HG03342 (cell line): ENCODE measurements around the gene PGLYRP2.
"Not testable (repeated sequence)": the region's sequence is repeated elsewhere in the genome, so short reads cannot be mapped to it uniquely, and the experiment has no call there.

Source experiments
- ATAC-seq: cut with Tn5 transposase; IDR thresholded peaks from one replicate; pipeline ENCODE4 v1.9.1; 2021; ENCODE audit warnings: mild to moderate bottlenecking, moderate library complexity; ENCODE audit not compliant: unreplicated experiment

PGLYRP2 gene

DNA sequence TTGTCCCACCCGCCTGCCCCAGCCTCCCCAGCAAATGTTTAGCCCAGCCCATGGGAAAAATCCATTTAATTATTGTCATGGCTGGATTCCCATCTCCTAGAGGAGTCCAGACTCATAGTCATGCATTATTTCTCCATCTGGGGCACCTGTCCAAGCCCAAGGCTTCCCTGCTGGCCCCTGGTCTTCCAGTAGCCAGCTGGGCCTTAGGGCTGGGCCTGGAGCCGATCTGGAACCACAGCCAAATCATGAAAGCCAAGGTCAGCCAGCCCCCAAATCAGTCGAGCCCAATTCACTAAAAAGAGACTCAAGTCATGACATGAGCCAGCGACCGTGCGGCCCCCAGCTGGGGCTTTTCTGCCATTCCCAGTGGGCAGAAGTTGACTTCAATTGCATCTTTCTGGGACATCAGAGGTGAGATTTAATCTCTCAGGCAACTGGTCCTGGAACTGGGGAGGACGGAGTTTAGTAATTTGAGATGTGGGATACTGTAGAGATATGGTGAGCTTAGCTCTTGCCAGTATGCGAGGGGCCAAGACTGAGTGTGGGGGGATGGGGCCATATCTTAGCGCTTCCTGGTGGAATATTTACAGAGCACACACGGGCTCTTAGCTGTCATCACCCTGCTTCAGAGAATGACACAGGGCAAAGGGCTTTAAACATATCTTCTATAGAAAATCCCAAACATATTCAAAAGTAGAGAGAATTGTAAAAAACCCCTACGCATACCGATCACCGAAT is 9.4 kb upstream of the PGLYRP2 start:
- ATAC-seq: no peak

DNA sequence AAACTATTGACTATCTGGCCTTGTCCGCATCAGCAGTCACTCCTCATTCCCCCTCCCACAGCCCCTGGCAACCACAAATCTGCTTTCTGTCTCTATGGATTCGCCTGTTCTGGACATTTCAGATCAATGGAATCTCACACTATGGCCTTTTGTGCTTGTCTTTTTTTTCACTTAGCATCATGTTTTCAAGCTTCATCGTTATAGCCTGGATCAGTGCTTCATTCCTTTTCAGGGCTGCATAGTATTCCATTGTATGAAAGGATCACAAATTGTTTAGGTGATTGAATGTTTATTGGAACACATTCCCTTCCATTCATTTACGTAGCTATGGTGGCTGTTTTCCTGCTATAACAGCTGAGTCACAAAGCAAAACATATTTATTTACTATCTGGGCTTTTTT is 7.7 kb upstream of the PGLYRP2 start:
- no peak for ATAC-seq

DNA sequence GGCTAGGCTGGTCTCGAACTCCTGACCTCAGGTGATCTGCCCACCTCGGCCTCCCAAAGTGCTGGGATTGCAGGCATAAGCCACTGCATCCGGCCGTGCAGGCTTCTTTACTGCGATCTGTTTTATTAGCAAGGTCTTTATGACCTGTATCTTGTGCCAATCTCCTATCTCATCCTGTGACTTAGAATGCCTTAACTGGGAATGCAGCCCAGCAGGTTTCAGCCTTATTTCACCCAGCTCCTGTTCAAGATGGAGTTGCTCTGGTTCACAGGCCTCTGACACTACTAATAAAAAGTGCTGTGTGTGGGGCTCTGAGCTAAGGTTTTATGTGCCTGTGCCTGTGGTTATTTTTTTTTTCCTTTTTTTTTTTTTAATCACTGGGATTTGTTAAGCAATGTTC is 6.5 kb upstream of the PGLYRP2 start:
- ATAC-seq: not testable (repeated sequence)

DNA sequence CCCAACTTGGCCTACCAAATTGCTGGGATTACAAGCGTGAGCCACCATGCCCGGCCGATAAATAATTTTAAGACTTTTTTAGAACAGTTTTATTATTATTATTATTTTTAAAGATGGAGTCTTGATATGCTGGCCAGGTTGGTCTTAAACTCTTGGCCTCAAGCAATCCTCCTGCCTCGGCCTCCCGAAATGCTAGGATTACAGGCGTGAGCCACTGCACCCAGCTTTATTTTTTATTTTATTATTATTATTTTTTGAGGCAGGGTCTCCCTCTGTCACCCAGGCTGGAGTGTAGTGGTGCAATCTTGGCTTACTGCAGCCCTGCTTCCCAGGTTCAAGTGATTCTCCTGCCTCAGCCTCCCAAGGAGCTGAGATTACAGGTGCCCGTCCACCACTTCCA is 1.7 kb upstream of the PGLYRP2 start:
- ATAC-seq: not testable (repeated sequence)

DNA sequence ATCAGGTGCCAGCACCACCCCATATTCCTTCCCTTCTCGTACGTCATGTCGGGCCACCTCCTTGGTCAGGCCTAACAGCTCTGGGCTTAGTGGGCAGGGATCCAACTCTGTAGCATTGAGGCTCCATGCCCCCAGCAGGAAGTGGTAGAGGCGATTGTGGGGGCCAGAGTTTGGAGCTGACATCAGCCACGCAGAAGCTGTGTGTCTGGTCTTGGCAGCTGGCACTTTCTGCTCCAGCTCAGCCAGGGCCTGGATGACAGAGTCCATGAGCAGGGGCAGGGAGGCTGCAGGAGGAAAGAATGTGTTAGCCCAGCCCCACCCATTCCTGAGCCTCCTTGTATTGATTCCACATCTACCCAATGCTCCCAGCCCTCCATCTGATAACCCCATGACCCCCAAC is 3.0 kb downstream of the PGLYRP2 start:
- no peak for ATAC-seq

DNA sequence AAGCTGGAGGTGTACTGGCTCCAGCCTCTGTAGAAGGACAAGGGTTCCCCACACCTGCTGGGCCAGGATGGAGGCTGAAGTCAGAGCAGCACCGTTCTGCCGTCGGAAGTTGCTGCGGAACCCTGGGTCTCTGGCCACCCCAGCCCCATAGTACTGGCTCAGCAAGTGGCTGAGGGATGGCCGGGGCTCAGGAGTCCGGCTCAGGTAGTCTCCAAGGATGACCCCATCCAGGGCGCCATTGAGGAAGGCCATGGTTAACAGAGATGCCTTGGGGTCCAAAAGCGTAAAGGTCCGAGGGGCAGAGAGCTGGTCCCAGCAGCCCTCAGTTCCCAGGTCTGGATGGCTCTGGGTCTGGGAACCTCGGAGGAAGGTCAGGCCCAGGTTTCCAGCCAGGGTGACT is 3.7 kb downstream of the PGLYRP2 start:
- no peak for ATAC-seq

DNA sequence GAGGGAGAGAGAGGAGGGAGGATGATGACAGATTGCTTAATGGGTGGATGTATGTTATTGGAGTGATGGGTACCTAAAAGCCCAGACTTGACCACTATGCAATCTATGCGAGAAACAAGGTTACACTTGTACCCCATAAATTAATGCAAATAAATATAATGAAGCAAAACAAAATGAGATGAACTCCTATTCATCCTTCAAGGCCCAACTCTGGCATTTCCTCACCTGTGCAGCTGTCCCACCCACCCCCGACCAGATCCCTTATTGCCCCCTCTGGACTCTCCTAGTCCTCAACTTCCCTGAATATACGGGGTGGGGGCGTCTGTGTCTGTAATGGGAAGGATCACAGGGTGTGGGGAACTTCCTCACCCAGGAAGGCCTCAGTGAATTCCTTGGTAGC is 4.1 kb downstream of the PGLYRP2 start:
- ATAC-seq: no peak

DNA sequence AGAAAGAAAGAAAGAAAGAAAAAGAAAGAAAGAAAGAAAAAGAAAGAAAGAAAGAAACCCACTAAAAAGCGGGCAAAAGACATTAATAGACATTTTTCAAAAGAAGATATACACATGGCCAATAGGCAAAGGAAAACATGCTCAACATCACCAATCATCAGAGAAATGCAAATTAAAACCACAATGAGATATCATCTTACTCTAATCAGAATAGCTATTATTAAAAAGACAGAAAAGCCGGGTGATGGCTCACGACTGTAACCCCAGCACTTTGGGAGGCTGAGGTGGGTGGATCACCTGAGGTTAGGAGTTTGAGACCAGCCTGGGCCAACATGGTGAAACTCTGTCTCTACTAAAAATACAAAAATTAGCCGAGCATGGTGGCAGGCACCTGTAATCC is 5.5 kb downstream of the PGLYRP2 start:
- not testable (repeated sequence) for ATAC-seq

DNA sequence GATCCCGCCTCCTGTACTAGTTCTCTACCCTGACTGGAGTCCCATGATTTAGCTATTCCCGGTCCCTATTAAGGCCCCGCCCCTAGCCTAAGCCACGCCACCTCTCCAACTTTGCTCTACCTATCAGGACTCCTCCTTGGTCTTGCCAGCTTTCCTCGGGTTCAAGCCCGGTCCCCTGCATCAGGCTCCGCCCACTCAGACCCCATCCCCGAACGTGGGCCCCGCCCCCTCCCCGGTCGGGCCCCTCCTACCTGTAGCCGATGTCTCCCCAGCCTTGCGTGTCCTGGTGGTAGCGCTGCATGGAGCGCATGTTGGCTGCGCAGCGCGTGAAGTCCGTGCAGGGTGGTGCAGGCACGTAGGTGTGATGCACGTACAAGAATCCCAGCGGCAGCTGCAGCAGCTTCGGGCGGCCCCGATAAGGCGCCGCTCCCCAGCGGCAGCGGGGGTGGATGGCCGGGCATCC is 7.6 kb downstream of the PGLYRP2 start:
- no peak for ATAC-seq

DNA sequence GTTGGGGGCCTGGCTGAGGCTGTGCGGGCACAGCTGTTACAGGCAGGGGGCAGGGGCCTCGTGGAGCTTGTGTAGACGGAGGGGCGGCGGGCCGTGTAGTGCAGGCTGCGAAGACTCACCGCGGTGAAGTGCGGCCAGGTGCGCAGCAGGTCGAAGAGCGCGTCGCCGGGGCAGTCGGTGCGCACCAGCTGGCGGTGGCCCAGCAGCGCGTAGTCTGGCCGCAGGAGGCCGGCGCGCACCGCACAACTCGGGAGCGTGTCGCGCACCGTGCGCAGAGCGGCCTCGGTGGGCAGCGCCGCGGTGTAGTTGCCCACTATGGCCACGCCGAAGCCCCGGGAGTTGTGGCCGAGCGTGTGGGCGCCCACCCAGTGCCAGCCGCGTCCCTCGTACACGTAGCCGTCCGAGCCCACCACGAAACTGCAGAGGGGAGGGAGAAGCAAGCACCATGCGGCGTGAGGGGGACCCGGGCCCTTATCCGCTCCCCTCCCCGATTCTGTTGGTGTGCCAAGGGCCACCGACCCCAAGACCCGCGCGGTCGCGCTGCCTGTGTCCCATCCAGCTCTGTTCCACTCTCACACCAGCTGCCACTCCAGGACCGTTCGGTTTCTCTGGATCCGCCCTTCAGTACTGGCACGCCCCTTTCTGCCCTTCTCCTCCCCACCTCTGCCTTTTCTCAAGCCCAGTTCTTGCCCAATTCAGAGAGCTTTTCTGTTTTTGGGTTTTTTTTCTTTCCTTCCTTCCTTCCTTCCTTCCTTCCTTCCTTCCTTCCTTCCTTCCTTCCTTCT is 9.6 kb downstream of the PGLYRP2 start:
- no peak for ATAC-seq

DNA sequence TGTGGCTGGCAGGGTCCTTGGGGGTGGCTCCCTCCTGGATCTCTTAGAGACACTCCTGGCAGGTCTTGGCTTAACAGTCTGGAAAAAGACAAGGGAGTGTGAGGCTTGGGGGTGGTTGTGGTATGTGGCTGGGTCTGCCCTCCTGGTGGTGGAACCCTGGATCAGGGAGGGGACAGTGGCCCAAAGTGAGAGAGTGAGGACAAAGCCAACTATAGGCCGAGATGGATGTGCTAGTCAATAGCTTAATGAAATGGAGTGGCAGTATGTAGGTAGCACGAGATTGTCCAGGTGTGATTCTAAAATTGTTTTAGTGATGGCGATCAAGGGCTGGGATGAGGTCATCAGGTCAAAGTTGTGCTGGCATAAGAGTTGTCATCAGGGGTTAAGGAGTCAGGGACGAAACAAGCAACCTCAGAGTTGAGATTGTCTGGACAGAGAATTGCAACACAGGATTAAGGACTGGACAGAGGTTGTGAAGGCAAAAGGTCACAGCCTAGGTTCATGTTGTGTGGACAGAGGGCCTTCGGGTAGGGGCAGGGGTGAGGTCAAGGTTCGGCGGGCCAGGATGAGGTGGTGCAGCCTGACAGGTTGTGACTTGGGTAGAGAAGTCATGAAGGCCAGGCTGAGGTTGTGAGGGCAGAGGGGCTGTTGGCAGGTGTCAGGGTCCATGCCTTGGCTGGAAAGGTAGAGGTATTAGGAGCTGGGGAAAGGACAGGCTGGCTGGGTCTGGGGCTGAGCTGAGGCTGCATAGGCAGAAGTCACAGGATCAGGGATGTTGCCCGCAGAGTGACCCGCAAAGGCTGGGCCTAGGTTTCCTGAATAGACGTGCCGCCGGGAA is 10.4 kb downstream of the PGLYRP2 start:
- no peak for ATAC-seq

DNA sequence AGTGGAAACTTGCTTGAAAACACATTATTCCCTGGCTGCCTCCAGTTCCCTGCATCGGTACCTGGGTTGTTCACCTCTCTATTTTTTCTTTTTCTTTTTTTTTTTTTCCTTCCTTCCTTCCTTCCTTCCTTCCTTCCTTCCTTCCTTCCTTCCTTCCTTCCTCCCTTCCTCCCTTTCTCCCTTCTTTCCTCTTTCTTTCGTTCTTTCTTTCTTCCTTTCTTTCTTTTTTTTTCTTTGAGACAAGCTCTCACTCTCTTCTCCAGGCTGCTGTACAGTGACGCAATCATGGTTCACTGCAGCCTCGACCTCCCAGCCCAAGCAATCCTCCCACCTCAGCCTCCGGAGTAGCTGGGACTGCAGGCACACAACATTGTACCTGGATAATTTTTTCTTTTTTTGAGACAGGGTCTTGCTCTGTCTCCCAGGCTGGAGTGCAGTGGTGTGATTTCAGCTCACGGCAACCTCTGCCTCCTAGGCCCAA is 11.5 kb downstream of the PGLYRP2 start:
- ATAC-seq: no peak

DNA sequence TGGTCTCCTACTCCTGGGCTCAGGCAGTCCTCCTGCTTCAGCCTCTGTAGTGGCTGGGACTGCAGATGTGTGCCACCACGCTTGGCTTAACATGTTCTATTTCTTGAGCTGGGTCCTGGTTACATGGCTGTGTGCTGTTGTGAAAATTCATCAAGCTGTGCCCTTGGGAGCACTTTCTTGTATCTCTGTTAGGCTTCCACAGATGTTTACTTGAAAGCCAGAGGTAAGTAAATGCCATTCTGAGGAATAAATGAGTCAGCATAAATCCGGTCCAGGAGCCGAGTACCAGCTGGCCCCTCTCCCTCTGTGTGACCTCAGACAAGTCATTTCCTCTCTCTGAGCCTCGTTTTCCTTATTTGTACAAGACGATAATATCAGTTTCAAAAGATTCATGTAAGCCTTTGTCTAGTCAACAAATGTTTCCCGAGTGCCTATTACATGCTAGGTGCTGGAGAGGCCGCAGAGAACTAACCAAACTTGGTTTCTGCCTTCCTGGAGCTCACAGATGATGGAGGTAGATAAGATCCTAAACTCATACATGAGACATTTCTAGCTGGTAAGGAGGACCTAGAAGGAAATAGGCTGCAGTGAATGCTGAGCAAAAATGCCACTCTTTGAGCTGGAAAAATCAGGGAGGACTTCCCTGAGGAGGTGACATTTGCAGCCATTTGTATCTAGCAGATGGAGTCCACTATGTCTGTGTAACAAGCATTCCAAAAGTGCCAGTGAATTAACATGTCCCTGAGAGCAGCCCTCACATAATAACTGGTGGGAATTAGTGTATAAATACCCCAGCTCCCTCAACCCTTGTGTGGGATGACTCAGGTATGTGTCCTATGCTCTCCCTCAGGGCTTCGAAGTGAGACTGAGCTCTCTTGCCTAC is 12.2 kb downstream of the PGLYRP2 start:
- peak; percentile 50 for ATAC-seq

DNA sequence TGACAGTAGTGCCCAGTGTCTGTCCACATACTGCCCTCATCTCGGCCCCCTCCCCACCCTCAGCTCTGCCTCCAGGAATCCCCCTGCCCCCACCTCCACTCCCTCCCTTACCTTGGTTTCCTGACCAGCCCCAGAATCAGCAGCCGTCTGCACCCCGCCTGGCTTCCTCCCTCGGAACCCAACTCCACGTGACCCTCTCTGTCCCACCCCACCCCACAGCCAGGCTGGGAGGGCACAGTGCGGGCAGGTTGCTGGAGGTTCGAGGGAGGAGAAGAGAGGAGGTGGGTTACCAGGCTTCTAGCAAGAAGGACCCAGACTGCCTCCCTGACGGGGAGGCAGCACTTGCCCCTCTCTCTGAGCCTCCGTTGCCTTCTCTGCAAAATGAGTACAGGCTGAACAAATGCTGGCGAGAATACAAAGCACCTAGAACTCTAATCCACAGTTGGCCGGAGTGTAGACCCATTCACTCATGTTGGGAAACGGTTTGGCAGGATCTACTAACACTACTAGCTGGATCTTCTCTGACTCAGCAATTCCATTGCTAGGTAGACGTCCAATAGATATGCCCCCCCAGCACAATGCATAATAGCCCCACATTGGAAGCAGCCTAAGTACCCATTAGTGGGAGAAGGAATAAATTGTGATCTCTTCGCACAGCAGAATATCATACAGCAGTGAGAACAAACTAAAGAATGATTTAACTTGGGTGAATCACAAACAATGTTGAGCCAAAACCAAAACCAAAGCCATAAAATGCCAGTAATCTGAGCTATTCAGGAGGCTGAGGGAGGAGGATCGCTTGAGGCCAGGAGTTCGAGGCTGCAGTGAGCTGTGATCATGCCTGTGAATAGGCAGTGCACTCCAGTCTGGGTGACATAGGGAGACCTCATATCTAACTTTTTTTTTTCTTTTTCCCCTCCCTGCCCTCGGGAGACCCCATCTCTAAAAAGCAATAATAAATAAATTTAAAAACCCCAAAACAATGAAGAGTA is 14.6 kb downstream of the PGLYRP2 start, which contains the start of gene RASAL3:
TSS of gene RASAL3 (minus strand) at position 151 of the 992 bp plus-strand sequence. CDS start 186 bp downstream, outside the sequence.
- no peak for ATAC-seq

DNA sequence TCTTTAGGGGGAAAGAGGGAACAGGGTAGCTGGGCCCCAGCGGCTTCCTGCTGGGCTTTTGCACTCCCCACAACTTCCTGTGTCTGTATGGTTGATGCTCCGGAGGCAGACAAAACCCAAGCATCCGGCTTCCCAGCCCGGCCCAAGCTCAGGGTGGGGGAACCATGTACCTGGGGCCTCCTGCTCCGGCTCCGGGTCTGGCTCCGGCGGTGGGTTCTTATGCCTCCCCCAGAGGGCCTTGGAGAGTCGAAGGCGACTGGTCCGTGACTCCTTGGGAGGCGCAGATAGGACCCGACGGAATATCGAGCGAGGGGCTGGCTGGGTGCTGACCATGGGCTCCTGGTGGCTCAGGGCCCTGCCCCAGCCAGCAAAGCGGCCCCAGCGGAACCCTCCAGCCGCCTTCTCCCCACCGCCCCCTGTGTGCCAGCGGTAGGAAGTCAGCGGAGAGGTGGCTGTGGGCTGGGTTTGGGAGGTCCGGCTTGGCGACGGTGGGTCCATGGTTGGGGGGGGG is 15.4 kb downstream of the PGLYRP2 start:
- ATAC-seq: no peak

DNA sequence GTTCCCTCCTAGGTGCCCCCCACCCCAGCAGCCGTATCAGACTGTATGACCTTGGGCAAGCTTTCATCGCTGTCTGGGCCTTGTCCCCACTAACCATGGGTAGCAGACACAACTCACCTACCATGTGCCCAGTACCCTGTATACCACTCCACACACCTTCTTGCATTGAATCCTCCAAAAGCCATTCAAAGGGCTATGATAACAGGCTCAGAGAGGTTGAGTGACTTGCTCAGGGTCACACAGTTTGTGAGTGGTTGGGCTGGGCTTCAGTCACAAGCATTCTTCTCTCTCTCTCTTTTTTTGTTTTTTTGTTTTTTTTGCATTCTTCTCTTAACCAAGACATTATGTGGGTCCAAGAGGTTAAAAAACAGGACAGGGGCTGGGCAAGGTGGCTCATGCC is 17.6 kb downstream of the PGLYRP2 start:
- no peak for ATAC-seq

DNA sequence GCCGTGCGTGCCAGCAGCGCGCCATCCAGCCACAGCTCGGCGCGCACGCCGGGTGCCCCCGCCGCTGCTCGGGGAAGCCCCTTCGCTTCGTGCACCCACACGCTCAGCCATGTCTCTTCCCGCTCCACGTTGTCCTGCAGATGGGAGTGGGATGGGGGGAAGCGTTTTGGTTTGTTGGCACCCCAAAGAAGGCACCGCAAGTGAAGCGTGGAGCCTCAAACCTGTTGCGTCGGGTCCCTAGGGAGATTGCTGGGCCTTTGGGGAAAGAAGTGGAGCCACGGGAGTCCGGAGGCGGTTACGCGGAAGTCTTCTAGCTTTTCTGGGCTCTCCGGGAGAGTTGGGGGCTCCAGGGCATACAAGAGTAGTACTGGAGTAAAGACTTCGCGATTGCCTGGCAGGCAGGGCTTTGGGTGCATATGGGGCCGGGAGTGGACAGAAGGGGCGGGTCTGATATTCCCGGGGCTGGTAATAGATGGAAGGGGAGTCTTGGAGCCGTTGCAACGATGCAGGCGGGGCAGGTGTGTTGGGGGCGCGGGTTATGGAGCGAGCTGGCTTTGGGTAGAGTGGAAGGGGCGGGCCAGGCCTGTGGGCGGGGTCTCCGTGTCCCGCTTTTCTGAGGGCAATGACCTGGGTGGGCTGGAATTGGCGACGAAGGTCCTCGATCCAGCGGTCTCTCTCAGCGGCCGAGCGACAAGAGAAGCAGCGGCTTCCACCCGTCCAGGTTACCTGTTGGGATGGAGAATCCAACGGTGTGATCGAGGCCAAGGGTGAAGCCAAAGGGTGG is 21.4 kb downstream of the PGLYRP2 start:
- ATAC-seq: no peak
